Measurements from ENCODE around the gene USF2.
A peak's percentile ranks its signal among the peaks of the same experiment; 100 is the strongest.
"Not testable (repeated sequence)": the region's sequence is repeated elsewhere in the genome, so short reads cannot be mapped to it uniquely, and the experiment has no call there.

The USF2 gene

DNA sequence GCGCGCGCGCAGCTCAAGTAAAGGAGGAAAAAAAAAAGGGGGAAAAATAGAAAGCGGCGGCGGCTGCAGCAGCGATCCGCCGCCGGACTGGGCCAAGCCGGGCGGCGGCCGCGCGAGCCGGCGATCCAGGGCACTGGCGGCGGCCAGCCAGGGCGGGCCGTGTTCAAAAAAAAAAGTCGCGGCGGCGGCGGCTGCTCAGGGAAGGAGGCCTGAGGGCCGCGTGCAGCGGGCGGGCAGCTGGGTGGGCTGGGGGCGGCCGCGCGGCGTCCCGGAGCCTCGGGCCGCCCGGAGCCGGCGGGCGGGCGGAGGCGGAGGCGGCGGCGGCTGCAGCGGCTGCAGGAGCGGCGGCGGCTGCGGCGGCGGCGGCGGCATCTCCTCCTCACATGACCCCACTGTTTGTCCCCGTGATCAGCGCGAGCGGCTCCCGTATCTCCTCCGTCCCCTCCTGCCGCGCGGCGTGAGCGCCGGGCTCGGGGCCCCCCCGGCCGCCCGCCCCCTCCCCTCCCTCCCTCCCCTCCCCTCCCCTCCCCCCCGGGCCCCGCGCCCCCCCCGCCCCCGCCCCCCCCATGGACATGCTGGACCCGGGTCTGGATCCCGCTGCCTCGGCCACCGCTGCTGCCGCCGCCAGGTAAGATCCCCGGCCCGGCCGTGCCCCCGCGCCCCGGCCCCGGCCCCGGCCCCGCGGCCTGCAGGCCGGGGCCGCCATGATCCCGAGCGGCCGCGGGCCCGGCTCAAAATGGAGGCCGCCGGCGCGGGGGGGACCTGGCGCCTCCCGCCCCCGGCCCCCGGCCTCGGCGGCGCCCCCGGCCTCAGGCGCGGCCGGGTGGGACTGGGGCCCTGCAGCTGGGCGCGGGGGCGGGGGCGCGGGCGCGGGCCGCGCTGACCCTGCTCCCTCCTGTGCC, at the start of gene USF2:
Gene USF2, plus strand, starts transcription at position 427 of the 902 bp plus-strand sequence. Its CDS starts 140 bp downstream, at position 567.
- peak; percentile 76 for DNase-seq

- DNase-seq = no peak
Measured at GRCh38 chr19:35219008-35219407, 49.8 kb upstream of the USF2 start.

- DNase-seq = no peak
Measured at GRCh38 chr19:35220315-35220921, 48.3 kb upstream of the USF2 start.

DNA sequence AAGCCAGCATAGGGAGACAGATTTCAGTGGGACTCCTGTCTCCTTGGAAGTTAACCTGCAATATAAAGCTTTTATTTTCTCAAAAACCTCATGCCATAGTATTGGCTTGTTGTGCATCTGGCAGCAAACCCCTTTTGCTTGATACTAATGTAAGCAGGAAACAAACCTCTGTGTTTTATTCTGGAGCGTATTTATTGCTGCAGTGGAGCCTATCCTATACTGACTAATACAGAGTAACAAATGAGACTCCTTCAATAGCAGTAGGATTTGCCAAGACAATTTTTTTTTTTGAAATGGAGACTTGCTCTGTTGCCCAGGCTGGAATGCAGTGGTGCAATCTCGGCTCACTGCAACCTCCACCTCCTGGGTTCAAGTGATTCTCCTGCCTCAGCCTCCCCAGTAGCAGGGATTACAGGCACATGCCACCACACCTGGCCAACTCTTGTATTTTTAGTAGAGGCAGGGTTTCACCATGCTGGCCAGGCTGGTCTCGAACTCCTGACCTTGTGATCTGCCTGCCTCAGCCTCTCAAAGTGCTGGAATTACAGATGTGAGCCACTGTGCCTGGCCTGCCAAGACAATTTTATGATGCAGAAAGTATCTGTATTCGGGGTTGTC, 47.7 kb upstream of the USF2 start:
- not testable (repeated sequence) for DNase-seq

DNA sequence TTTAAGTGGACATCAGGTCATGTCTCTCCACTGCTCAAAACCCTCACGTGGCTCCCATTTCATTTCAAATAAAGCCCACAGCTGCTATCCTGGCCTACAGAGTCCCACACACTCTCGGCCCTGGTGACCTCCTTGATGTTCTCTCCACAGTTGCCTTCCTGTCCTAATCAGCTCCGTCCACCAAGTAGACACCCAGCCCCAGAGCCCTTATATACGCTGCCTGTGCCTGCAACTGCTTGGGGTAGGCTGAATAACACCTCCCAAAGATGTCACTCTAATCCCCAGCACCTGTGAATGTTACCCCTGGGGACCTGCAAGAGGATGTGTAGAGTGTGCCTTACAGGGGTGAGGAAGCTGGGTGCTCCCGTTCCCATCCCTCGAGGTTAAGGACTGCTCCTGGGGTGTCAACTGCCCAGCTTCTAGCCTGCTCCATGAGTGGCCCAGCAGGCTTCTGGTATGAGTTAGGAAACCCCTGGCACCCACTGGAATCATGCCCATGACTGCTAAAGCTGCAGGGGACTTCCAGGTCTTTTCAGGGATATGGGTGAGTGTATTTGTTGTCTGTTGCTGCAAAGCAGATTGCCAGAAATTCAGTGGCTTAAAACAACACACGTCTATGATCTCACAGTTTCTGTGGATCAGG, 46.3 kb upstream of the USF2 start:
- DNase-seq = no peak

DNA sequence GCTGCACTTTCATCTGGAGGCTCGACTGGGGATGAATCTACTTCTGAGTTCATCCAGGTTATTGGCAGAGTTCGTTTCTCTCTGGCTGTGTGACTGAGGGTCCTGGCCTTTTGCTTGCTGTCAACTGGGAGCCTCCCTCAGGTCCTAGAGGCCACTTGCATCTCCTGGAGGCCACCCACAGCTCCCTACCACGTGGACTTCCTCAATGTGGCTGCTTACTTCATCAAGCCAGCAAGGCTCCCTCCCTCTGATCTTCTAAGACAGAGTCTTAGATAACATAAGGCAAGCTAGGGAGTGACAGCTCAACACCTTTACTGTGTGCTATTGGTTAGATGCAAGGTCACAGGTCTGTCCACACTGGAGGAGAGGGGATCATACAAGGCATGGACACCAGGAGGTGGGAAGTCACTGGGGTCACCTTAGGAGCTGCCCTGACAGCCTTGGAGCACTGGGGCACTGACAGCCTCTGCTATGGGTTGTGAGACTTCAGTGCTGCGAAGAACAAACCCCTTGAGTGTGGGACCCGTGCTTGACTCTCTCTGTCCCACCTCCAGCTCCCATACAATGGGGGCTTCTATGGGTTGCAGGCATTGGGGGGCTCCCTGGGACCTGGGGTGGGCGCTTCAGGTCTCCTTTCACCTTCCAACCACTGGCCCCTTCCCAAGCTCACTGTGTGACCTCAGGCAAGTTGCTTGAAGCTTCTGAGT, 45.5 kb upstream of the USF2 start:
- no peak for DNase-seq

- DNase-seq = no peak
Measured at GRCh38 chr19:35223862-35224505, 44.8 kb upstream of the USF2 start.

GRCh38 chr19:35224681-35225571, 43.8 kb upstream of the USF2 start:
- DNase-seq = peak; percentile 40

DNA sequence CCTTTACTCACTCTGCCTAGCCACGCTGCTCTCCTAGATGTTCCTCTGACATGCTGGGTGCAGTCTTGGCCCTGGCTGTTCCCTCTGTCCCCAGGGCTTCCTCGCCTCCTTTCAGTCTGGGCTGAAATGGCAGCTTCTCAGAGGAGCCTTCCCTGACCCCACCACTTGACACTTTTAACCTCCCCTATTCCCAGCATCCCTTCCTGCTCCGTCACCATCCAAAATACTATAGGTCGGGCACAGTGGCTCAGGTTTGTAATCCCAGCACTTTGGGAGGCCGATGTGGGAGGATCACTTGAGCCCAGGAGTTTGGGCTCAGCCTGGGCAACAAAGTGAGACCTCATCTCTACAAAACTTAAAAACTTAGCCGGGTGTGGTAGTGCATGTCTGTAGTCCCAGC, 42.8 kb upstream of the USF2 start:
- no peak for DNase-seq

GRCh38 chr19:35226748-35227147, 42.0 kb upstream of the USF2 start:
- DNase-seq = no peak

DNA sequence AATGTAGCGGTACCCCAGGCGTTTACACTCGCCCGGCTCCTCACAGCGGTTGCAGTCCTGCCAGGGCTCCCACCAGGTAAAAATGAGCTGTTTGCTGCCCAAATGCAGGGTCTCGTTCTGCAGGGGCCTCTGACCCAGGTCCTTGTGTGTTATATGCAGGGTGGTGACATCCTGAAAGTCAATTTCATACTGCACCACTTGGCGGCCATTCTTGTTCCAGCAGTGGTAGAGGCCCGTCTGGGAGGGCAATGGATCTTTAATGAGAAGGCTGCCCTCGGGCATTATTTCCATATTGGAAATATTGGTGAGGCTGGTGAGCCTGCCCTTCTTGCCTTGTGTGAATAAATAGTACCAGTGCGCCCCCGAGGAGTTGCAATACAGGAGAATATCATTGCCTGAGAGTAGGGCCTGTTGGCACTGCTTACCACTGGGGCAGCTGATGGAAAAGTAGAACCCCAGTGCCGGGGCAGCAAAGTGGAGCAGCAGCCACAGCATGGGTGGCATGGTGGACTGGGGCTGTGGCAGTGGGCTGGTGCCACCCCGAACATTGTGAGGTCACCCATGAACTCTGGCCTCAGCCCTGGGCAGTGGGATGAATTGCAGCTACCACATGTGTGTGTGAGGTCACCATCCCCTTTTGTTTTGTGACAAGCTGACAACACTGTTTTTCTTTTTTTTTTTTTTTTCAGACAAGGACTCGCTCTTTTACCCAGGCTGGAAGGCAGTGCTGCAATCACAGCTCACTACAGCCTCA, 40.4 kb upstream of the USF2 start, which contains the start of gene FAM187B:
Gene FAM187B, minus strand, starts transcription at position 563 of the 754 bp plus-strand sequence. Its CDS starts 59 bp downstream, at position 504.
- no peak for DNase-seq

DNA sequence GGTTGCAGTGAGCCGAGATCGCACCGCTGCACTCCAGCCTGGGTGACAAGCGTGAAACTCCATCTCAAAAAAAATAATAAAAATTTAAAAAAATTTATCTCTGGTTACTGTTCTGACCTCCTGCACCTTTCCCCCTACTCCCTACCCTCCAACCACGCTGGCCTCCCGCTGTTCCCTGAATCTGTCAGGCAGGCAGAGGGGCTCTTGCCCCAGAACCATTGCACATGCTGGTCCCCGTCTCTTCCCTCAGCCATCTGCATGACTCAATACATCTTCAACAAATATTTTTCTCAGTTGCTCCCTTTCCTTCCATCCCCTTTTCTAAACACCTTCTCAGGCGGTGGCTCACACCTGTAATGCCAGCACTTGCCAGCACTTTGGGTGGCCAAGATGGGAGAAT, 39.2 kb upstream of the USF2 start:
- DNase-seq = no peak

- DNase-seq = no peak
Measured at GRCh38 chr19:35231956-35232645, 36.7 kb upstream of the USF2 start.

DNA sequence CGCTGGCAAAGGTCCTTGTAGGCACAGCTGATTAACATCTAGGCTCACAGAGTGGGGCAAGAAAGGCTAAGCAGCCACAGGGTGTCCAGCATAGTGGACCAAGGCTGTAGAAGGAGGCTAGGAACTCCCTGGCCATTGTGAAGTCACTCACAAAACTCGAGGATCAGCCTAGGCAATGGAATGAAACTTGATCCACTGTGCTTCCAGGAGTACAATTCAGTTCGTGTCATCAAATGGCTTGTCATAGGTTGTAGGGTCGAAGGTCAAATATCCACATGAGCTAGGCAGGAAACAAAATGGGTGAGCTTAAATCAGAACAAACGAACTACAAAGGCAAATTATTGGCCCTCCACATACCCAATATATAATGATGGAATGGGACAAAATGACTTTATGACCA, 35.9 kb upstream of the USF2 start:
- DNase-seq = no peak

DNA sequence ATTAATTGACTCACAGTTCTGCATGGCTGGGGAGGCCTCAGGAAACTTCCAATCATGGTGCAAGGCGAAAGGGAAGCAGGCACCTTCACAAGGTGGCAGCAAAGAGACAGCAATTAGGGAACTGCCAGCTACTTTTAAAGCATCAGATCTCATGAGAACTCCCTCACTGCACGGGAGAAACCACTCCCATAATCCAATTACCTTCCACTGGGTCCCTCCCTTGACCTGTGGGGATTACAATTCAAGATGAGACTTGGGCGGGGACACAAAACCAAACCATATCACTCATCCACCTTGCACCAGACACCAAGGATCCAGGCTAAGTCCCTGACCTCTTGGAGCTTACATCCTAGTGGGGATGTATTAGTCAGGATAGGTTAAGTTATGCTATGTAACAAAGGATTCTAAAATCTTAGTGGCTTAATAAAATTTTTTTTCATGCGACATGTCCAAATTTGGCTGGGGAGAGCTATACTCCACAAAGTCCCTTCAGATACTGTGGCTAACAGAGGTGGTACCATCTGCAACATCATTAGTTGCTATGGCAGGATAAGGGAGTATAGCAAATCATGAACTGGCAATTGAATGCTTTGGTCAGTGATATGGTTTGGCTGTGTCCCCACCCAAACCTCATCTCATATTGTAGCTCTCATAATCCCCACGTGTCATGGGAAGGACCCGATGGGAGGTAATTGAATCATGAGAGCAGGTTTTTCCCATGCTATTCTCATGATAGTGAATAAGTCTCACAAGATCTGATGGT, 31.9 kb upstream of the USF2 start:
- DNase-seq = no peak

DNA sequence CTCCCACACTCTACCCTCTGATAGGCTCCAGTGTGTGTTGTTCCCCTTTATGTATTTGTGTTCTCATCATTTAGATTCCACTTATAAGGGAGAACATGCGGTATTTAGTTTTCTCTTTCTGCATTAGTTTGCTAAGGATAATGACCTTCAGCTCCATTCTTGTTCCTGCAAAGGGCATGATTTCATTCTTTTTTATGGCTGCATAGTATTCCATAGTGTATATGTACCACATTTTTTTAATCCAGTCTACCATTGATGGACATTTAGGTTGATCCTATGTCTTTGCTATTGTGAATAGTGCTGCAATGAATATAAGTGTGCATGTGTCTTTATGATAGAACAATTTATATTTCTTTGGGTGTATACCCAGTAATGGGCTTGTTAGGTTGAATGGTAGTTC, 29.2 kb upstream of the USF2 start:
- DNase-seq = not testable (repeated sequence)

DNA sequence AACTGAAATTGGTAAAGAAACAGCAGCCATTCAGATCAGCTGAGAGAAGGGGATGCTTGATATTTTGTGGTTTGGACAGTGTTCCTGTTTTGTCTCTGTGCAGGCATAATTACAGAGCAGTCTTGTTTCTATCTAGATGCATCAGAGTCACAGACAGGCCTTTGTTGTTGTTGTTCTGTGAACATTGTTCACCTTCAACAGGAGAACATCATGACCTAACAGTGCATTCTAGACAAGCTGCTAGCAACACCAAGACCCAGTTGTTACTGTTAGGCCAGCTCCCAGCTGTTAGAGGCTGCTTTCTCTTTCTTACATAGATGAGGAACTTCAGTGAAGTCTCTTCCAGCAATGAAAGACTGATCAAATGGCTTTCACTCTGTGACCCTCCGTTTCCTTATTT, 28.4 kb upstream of the USF2 start:
- DNase-seq = peak; percentile 36

- DNase-seq = no peak
Measured at GRCh38 chr19:35241417-35241816, 27.3 kb upstream of the USF2 start.

Measured in CD4-positive, alpha-beta T cell treated with Interleukin-15 for 1 hour (primary cell).